ENCODE measurements around the gene WDR64.

DNA sequence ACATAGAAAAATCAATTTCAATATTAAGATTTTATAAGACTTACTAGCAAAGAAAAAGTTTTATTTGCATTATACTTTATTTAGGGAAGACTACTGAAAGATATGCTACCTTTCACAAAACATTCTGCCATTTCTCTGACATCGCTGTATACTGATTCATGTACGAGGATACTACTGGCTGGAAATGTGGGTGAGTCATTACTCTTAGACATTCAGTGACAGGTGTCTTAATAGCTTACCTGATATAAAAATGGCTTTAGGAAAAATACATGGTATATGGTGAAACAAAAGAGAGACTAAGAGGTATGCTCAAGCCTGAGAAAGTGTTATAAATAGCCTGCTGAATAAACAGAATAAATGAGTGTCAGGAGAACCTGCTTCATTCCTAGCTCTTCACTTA lies 122.9 kb downstream of the WDR64 start:
- TF ChIP-seq REST (IDR thresholded peaks at IDR 0.05; ENCODE audit: unreplicated experiment): no peak
- TF ChIP-seq EZH2 (IDR thresholded peaks at IDR 0.05; ENCODE audit: low read depth, unreplicated experiment): no peak
- no peak for TF ChIP-seq POLR2AphosphoS5 (IDR thresholded peaks at IDR 0.05; ENCODE audit: low read depth)
- no peak for TF ChIP-seq CTCF (conservative IDR thresholded peaks at IDR 0.05; ENCODE audit: low read depth in 2 of 2)
- no peak for TF ChIP-seq ZNF114 (CRISPR knock-in tag; IDR thresholded peaks at IDR 0.05)
- no peak for TF ChIP-seq CREB1 (CRISPR knock-in tag; IDR thresholded peaks at IDR 0.05; ENCODE audit: low read depth)
- no peak for TF ChIP-seq ZNF331 (CRISPR knock-in tag; IDR thresholded peaks at IDR 0.05; ENCODE audit: low read depth)
- no peak for TF ChIP-seq JUNB (IDR thresholded peaks at IDR 0.05; ENCODE audit: unreplicated experiment)
